Trophoblast cell (in vitro differentiated cells and primary cell): Measurements from ENCODE around the gene CYP2E1.
"Not testable (repeated sequence)": the region's sequence is repeated elsewhere in the genome, so short reads cannot be mapped to it uniquely, and the experiment has no call there.

Experiments used
- DNase-seq, 2 donors: peaks; one replicate each; pipeline ENCODE4 v3.0.0-alpha.2; 2016
- H2AFZ ChIP-seq: 2 replicates; pipeline ENCODE4 v1.6.1; 2013; ENCODE audit warnings: low read length, moderate library complexity, mild to moderate bottlenecking; ENCODE audit not compliant: insufficient read depth, poor library complexity
- H2AK5ac ChIP-seq: 2 replicates; pipeline ENCODE4 v1.6.1; 2013; ENCODE audit warnings: mild to moderate bottlenecking, low read length
- H2BK120ac ChIP-seq: 2 replicates; pipeline ENCODE4 v1.6.1; 2013; ENCODE audit warnings: low read length, mild to moderate bottlenecking, moderate library complexity; ENCODE audit not compliant: insufficient read depth, poor library complexity
- H2BK12ac ChIP-seq: 2 replicates; pipeline ENCODE4 v1.6.1; 2013; ENCODE audit warnings: mild to moderate bottlenecking, low read length, moderate library complexity
- H2BK5ac ChIP-seq: 2 replicates; pipeline ENCODE4 v1.6.1; 2013; ENCODE audit warnings: low read length, low read depth, moderate library complexity, mild to moderate bottlenecking; ENCODE audit not compliant: poor library complexity
- H3K14ac ChIP-seq: 2 replicates; pipeline ENCODE4 v1.6.1; 2013; ENCODE audit warnings: mild to moderate bottlenecking, low read length
- H3K18ac ChIP-seq: 2 replicates; pipeline ENCODE4 v1.6.1; 2013; ENCODE audit warnings: mild to moderate bottlenecking, low read length
- H3K23ac ChIP-seq: 2 replicates; pipeline ENCODE4 v1.6.1; 2013; ENCODE audit warnings: low read length
- H3K27ac ChIP-seq: 2 replicates; pipeline ENCODE4 v1.5.1; 2013; ENCODE audit warnings: low read depth, mild to moderate bottlenecking, inconsistent platforms, low read length, moderate library complexity
- H3K27me3 ChIP-seq: 2 replicates; pipeline ENCODE4 v1.6.1; 2013; ENCODE audit warnings: inconsistent platforms, mild to moderate bottlenecking, low read length, moderate library complexity; ENCODE audit not compliant: insufficient read depth
- H3K36me3 ChIP-seq, 2 experiments: 1 replicate in 1 of 2; 2 replicates in 1 of 2; pipeline ENCODE4 v1.6.1; 2013; ENCODE audit warnings: low read length in 2 of 2, mild to moderate bottlenecking in 2 of 2, moderate library complexity in 1 of 2; ENCODE audit not compliant: insufficient read depth in 2 of 2, control insufficient read depth in 1 of 2
- H3K4ac ChIP-seq: 2 replicates; pipeline ENCODE4 v1.6.1; 2013; ENCODE audit warnings: low read depth, mild to moderate bottlenecking, low read length, moderate library complexity
- H3K4me1 ChIP-seq, 2 experiments: 1 replicate in 1 of 2; 2 replicates in 1 of 2; pipeline ENCODE4 v1.6.1; 2013; ENCODE audit warnings: low read length in 2 of 2, mild to moderate bottlenecking in 2 of 2, moderate library complexity in 1 of 2; ENCODE audit not compliant: insufficient read depth in 2 of 2, control insufficient read depth in 1 of 2
- H3K4me2 ChIP-seq: 2 replicates; pipeline ENCODE4 v1.6.1; 2013; ENCODE audit warnings: inconsistent platforms, mild to moderate bottlenecking, low read length, moderate library complexity
- H3K4me3 ChIP-seq: 2 replicates; pipeline ENCODE4 v1.5.1; 2013; ENCODE audit warnings: mild to moderate bottlenecking, low read depth, low read length, inconsistent platforms
- H3K79me1 ChIP-seq: one replicate; pipeline ENCODE4 v1.6.1; 2013; ENCODE audit warnings: low read length
- H3K79me2 ChIP-seq: 2 replicates; pipeline ENCODE4 v1.6.1; 2013; ENCODE audit warnings: low read length, mild to moderate bottlenecking; ENCODE audit not compliant: control insufficient read depth, insufficient read depth, poor library complexity
- H3K9ac ChIP-seq: 2 replicates; pipeline ENCODE4 v1.6.1; 2013; ENCODE audit warnings: mild to moderate bottlenecking, low read length
- H3K9me3 ChIP-seq: 2 replicates; pipeline ENCODE4 v1.6.1; 2013; ENCODE audit warnings: low read depth, mild to moderate bottlenecking, control low read depth, inconsistent platforms, low read length; ENCODE audit not compliant: insufficient read depth
- H4K12ac ChIP-seq: 2 replicates; pipeline ENCODE4 v1.6.1; 2013; ENCODE audit warnings: low read depth, mild to moderate bottlenecking, low read length, moderate library complexity
- H4K8ac ChIP-seq: 2 replicates; pipeline ENCODE4 v1.6.1; 2013; ENCODE audit warnings: low read depth, mild to moderate bottlenecking, low read length, moderate library complexity
- H4K91ac ChIP-seq: one replicate; pipeline ENCODE4 v1.6.1; 2013; ENCODE audit warnings: low read depth, mild to moderate bottlenecking, low read length, moderate library complexity
- WGBS: extraction: QIAGEN DNeasy Blood & Tissue Kit; methylation state at CpG from one replicate; pipeline ENCODE4 v1.1.7; 2013; ENCODE audit warnings: missing lambda C conversion rate; ENCODE audit not compliant: insufficient read length, insufficient coverage; ENCODE audit errors: extremely low coverage; 5-methylcytosine and 5-hydroxymethylcytosine counted together

Gene CYP2E1

DNA sequence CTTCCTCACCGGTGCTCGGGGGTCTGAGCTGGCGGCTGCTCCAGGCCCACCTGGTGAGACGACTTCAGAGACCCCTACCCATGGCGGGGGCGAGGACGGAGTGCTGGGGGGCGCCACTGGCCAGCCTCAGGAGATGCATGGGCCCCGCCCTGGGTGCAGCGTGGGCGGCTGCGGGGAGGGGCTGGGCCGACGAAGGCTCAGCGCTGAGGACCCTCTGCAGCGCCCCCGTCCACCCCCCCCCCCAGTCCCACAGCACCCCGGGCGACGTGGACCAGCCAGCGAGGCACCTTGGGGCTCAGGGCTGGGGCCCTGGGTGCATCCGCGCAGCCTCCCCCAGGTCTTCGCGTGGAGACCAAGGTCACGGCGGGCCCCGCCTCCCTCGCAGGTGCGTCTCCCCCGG, 49.9 kb downstream of the CYP2E1 start:
- H2BK120ac ChIP-seq, H4K8ac ChIP-seq, H2BK12ac ChIP-seq, H3K4me2 ChIP-seq, H3K4ac ChIP-seq, H3K4me1 ChIP-seq, H2AFZ ChIP-seq, H3K27me3 ChIP-seq, H3K9me3 ChIP-seq, H3K36me3 ChIP-seq, H4K12ac ChIP-seq, H3K14ac ChIP-seq, H3K79me1 ChIP-seq, H3K23ac ChIP-seq, DNase-seq, H3K18ac ChIP-seq, H3K9ac ChIP-seq, H4K91ac ChIP-seq, H3K4me3 ChIP-seq, H3K27ac ChIP-seq, H3K79me2 ChIP-seq, H2BK5ac ChIP-seq, H2AK5ac ChIP-seq: not testable (repeated sequence)
- no CpG with 5 or more reads among the region's 31 CpGs for WGBS
